NOMO-1 treated with DMSO at 0.1 percent for 48 hours (cell line): ENCODE results near the gene BABAM2.

Experiments used
- DNase-seq: peaks from one replicate; lab custom pipeline; 2025; ENCODE audit not compliant: unreplicated experiment; lab: John Stamatoyannopoulos, UW

Gene BABAM2

DNA sequence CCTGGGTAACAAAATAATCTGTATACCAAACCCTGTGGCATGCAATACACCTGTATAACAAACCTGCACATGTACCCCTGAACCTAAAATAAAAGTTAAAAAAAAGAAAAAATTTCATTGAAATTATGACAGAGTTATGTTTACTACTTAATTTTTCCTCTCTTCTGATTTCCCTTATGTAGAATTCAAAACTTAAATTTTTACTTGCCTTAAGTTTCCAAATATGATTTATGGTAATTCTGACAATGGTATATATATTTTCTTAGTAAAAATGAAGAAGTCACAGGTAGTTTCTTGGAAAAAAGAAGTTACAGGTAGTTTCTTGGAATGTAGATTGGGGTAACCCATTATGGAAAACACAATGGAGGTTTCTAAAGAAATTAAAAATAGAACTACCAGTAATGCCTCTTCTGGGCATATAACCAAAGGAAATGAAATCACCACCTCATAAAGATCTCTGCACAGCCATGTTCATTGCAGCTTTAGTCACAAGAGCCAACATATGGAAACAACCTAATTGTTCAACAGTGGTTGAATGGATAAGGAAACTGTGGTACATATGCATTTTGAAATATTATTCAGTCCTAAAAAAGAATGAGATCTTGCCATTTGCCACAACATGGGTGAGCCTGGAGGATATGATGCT is 164.9 kb downstream of the BABAM2 start:
- peak; percentile 16 for DNase-seq

- DNase-seq = no peak
Measured at GRCh38 chr2:28058791-28059190, 168.3 kb downstream of the BABAM2 start.

DNA sequence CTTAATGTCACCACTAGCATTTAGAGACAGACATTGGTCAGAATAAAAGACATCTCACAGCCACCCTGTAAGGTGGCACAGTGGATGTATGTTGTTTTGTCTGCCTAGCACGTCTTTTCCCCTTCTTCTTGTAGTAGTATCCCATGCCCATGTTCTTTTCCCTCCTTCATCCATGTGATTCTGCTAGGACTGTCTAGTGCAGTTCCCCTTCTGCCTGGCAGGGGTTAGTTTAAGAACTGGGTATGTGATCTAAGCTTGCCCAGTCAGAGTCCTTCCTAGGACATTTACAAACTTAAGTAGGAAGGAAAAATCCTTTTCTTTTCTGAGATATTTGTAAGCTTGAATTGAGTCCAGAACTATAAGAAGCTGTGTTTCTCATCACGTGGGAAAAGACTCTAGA is 172.3 kb downstream of the BABAM2 start:
- DNase-seq = no peak

DNA sequence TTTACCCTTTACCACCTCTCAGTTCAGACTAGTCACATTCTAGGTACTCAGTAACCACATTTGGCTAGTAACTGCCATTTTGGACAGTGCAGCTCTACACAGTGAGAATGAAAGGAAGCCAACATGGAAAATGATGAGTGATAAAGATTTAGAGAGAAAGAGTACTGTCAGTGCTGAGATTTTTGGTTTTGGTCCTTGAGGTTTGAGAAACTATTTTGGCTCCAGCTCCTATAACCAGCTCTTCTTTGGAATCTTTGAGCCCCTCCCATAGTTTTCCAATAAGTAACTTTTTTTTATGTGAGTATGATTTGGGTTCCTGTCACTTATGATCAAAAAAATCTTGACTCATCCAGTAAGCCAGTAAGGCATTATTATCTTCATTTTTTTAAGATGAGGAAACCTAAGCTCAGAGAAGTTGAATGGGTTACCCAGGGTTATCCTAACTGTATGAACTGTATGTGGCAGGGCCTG is 173.0 kb downstream of the BABAM2 start:
- no peak for DNase-seq

GRCh38 chr2:28067602-28068001 is 177.1 kb downstream of the BABAM2 start:
- DNase-seq = no peak

DNA sequence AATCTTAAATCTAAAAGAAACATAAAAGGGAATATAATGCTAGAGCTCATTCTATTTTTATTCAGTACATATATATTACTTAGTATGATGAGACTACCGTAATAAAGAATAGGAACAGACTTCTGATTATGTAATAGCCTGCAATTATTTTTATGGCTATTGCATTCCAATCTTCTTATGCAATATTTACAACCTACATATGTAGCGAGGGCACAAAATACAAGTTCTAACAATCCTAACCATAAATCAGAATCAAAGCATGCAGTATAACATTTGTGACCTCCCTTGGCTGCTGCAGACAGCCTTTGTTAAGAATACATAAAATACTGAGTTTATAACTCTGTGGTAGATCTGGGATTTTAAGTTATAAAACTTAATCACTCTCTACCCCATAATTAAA is 177.6 kb downstream of the BABAM2 start:
- DNase-seq = peak; percentile 90

DNA sequence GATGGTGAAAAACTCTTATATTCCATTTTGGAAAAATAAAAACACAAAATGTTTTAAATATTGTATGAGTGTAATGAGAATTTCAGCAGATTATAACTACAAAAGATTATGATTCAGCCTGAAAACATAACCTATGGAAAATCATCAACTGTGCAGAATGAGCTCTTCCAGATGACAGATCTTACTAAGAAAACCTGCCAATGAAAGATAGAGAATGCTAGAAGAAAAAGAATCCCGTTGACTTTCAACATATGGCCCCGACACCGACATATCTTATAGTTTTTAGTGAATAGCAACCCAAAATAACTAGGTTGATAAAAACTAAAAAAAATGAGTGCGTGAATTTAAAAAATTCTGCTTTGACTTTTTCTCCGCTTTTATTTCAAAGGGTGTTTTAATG is 178.0 kb downstream of the BABAM2 start:
- DNase-seq = no peak

GRCh38 chr2:28071221-28071620 is 180.7 kb downstream of the BABAM2 start:
- DNase-seq = no peak

- DNase-seq = no peak
Measured at GRCh38 chr2:28074137-28074536, 183.6 kb downstream of the BABAM2 start.

GRCh38 chr2:28080911-28081310 is 190.4 kb downstream of the BABAM2 start:
- DNase-seq = peak; percentile 46

GRCh38 chr2:28082131-28082530 is 191.6 kb downstream of the BABAM2 start:
- no peak for DNase-seq

GRCh38 chr2:28083476-28083875 is 192.9 kb downstream of the BABAM2 start:
- no peak for DNase-seq

DNA sequence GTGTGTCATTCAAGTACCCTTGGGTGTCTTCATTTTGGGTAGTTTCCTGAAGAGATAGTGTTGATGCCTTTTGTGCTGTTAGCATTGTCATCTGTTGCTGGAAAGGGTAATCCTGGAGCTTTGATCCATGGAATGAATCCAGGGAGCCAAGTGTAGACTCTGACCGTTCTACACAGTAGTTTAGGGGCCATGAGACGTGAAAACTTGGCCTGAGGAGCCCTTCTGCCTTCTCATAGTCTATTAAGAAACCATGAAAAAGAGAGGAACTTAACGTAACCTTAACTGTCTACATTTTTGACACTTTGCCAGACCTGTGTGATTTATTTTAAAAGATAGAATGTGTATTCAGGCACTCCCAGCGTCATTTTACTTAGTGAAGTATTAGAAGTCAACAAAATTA is 194.0 kb downstream of the BABAM2 start:
- peak; percentile 81 for DNase-seq

- DNase-seq = peak; percentile 66
Measured at GRCh38 chr2:28085201-28085600, 194.7 kb downstream of the BABAM2 start.

- no peak for DNase-seq
Measured at GRCh38 chr2:28086611-28087010, 196.1 kb downstream of the BABAM2 start.

- no peak for DNase-seq
Measured at GRCh38 chr2:28088970-28089369, 198.4 kb downstream of the BABAM2 start.

GRCh38 chr2:28089486-28089885 is 199.0 kb downstream of the BABAM2 start:
- no peak for DNase-seq

GRCh38 chr2:28093308-28093707 is 202.8 kb downstream of the BABAM2 start:
- DNase-seq = no peak

- no peak for DNase-seq
Measured at GRCh38 chr2:28093768-28094167, 203.2 kb downstream of the BABAM2 start.

- no peak for DNase-seq
Measured at GRCh38 chr2:28094739-28095138, 204.2 kb downstream of the BABAM2 start.

- no peak for DNase-seq
Measured at GRCh38 chr2:28095622-28096021, 205.1 kb downstream of the BABAM2 start.

DNA sequence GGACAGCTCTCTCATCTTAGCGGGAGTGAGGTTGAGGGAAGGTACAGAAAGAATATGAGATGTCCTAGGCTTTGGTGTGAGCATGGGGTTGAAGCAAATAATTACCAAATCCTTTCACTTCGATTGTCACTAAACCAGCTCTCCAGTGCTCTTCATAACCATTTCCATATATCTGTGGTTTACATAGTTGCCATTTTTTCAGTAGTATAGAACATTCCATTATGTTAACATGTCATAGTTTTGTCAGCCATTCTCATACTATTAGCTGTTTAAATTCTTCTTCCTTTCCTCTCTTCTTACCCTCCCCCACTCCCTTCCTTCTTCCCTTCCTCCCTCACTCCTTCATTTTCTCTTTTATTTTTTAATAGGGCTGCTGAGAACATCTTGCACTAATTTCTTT is 205.9 kb downstream of the BABAM2 start:
- no peak for DNase-seq

DNA sequence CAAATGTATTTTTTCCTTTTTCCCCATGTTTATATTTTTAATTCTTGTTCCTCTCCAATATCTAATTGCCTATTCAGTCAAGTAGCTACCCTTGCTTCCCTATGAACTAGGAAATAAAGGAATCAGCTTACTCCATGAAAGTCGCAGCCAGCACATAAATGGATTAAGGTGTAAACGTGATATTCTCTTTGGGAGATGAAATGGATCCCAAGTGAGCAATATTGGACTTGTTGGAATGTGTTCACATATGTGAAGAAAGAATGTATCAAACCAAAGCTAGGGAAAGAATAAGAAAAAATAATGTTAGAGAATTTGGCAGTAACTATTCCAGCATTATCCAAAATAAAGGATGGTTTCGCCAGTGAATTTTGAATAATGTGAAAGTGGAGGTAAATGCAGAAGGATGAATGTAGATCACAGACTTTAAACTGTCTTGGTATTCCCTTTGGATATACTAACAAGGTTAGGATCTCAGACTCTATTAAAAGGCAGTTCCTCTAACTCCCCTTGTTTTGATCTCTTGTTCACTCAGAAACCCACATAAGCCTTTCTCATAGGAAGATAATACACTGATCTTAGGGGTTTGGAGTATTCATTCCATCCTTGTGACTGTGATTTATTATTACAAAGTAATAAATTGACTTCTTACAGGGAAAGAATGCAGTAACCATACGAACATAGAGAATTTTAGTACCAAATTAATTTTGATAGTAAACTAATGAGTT is 208.1 kb downstream of the BABAM2 start:
- DNase-seq = no peak
